ENCODE data around the gene TAGLN2. TPM values are rescaled to one million over a fixed set of nuclear protein-coding genes. Genes with fewer than 3 reads are reported as not detected.
A peak's percentile ranks its signal among the peaks of the same experiment; 100 is the strongest.

Gene TAGLN2
- total and polyA plus RNA-seq, 9 of the 15 experiments (the other 6 are each of a cell fraction or from before 2014, with no cell fraction given): 192 to 683 (median 455) TPM

DNA sequence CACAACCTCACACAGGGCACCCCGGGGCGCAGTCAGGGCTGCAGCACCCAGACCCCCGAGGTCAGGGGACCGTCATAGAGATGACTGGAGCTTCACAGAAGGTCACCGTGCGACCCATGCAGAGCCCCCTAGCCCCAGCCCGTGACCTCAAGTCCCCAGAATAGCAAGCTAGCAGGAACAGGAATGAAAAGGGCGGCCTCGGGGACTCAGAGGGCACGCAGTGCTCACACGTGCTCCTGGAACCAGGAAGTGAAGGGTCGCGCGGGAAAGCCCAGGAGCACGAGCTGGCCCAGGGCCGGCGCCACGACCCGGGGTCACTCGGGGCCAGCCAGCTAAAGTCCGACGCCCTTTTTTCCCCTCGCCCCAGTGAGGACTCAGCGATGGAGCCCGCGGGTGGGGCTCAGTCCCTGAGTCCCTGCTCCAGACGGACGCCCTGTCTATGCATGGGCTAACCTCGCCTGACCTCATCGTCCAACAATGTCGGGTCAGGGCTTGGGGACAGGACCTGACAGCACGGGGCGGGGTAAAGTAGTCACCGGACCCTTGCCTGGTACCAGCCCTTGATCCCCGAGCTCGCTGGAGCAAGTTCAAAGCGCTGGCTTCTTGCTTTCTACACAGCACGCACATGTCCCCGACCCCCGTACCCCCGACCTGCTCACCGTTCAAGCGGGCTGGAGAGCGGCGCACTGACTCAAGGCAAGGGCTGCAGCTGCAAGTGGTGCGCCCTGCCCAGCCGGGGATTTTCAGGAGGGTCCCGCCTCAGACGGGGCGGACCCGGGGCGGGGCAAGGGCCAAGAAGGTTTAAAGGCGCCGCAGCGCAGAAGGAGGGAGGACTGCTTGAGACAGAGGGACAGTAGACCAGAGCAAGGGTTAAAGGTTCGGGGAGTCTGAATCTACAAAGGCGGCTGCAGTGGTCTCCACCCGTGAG is at the start of gene TAGLN2 (continued):
- TF ChIP-seq NR4A1 (CRISPR knock-in tag; IDR thresholded peaks at IDR 0.05): no peak
- TF ChIP-seq NR4A1 (tag; IDR thresholded peaks at IDR 0.05): 0 out of 2 replicates have a peak, but pooled peaks have one; percentile 21
- peak; percentile 78 for TF ChIP-seq MBD2 (IDR thresholded peaks at IDR 0.05; ENCODE audit: borderline replicate concordance, low read depth)
- peak; percentile 41; the same call in 1 of the 2 replicates for TF ChIP-seq IRF1 (CRISPR knock-in tag; IDR thresholded peaks at IDR 0.05; ENCODE audit: borderline replicate concordance)
- no peak; the same call in 1 of the 2 replicates for TF ChIP-seq NR2C2 (CRISPR knock-in tag; IDR thresholded peaks at IDR 0.05)
- TF ChIP-seq NR2C2 (tag; IDR thresholded peaks at IDR 0.05): peak; percentile 70
- TF ChIP-seq, protein P1, sequence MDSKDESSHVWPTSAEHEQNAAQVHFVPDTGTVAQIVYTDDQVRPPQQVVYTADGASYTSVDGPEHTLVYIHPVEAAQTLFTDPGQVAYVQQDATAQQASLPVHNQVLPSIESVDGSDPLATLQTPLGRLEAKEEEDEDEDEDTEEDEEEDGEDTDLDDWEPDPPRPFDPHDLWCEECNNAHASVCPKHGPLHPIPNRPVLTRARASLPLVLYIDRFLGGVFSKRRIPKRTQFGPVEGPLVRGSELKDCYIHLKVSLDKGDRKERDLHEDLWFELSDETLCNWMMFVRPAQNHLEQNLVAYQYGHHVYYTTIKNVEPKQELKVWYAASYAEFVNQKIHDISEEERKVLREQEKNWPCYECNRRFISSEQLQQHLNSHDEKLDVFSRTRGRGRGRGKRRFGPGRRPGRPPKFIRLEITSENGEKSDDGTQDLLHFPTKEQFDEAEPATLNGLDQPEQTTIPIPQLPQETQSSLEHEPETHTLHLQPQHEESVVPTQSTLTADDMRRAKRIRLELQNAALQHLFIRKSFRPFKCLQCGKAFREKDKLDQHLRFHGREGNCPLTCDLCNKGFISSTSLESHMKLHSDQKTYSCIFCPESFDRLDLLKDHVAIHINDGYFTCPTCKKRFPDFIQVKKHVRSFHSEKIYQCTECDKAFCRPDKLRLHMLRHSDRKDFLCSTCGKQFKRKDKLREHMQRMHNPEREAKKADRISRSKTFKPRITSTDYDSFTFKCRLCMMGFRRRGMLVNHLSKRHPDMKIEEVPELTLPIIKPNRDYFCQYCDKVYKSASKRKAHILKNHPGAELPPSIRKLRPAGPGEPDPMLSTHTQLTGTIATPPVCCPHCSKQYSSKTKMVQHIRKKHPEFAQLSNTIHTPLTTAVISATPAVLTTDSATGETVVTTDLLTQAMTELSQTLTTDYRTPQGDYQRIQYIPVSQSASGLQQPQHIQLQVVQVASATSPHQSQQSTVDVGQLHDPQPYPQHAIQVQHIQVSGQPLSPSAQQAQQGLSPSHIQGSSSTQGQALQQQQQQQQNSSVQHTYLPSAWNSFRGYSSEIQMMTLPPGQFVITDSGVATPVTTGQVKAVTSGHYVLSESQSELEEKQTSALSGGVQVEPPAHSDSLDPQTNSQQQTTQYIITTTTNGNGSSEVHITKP (IDR thresholded peaks at IDR 0.05; ENCODE audit: partially characterized antibody): peak; percentile 43
- TF ChIP-seq ZBTB11 (CRISPR knock-in tag; IDR thresholded peaks at IDR 0.05): no peak
- TF ChIP-seq, protein P2, sequence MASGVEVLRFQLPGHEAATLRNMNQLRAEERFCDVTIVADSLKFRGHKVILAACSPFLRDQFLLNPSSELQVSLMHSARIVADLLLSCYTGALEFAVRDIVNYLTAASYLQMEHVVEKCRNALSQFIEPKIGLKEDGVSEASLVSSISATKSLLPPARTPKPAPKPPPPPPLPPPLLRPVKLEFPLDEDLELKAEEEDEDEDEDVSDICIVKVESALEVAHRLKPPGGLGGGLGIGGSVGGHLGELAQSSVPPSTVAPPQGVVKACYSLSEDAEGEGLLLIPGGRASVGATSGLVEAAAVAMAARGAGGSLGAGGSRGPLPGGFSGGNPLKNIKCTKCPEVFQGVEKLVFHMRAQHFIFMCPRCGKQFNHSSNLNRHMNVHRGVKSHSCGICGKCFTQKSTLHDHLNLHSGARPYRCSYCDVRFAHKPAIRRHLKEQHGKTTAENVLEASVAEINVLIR (CRISPR knock-in tag; IDR thresholded peaks at IDR 0.05): no peak
- TF ChIP-seq, protein P3, sequence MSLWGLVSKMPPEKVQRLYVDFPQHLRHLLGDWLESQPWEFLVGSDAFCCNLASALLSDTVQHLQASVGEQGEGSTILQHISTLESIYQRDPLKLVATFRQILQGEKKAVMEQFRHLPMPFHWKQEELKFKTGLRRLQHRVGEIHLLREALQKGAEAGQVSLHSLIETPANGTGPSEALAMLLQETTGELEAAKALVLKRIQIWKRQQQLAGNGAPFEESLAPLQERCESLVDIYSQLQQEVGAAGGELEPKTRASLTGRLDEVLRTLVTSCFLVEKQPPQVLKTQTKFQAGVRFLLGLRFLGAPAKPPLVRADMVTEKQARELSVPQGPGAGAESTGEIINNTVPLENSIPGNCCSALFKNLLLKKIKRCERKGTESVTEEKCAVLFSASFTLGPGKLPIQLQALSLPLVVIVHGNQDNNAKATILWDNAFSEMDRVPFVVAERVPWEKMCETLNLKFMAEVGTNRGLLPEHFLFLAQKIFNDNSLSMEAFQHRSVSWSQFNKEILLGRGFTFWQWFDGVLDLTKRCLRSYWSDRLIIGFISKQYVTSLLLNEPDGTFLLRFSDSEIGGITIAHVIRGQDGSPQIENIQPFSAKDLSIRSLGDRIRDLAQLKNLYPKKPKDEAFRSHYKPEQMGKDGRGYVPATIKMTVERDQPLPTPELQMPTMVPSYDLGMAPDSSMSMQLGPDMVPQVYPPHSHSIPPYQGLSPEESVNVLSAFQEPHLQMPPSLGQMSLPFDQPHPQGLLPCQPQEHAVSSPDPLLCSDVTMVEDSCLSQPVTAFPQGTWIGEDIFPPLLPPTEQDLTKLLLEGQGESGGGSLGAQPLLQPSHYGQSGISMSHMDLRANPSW (CRISPR knock-in tag; IDR thresholded peaks at IDR 0.05): peak; percentile 89; the same call in 1 of the 2 replicates
- peak; percentile 17 for TF ChIP-seq JUND (IDR thresholded peaks at IDR 0.05; ENCODE audit: borderline replicate concordance, low read depth, low read length)
- no peak; the same call in 2 of the 3 replicates for TF ChIP-seq JUND (tag; IDR thresholded peaks at IDR 0.05; ENCODE audit: borderline replicate concordance, low read depth, low read length)
- TF ChIP-seq GTF2E2 (tag; IDR thresholded peaks at IDR 0.05): peak; percentile 51; the same call in 1 of the 2 replicates
